AG04450 (cell line): Measurements from ENCODE around the gene CHMP4A. TPM values are rescaled to one million over a fixed set of nuclear protein-coding genes. Genes with fewer than 3 reads are reported as not detected.
A peak's percentile ranks its signal among the peaks of the same experiment; 100 is the strongest.

ENCODE experiments used
- CTCF ChIA-PET: fragments of 300-600, 350-600 bp; formaldehyde crosslinking; extraction: SDS; loops from one replicate; lab custom pipeline; 2022; ENCODE audit warnings: antibody characterized with exemption, inconsistent platforms; lab: Charles Lee
- POLR2A ChIA-PET: fragments of 350-600 bp; formaldehyde crosslinking; extraction: SDS; loops from one replicate; lab custom pipeline; 2021; ENCODE audit warnings: antibody characterized with exemption, inconsistent platforms; lab: Yijun Ruan, JAX
- DNase-seq: peaks from one replicate; pipeline ENCODE4 v3.0.0-alpha.2; 2011; ENCODE audit warnings: low read depth, low spot score
- H3K27ac ChIP-seq: one replicate; pipeline ENCODE4 v1.5.1; 2012; ENCODE audit warnings: low read depth, low read length, control low read depth
- H3K27me3 ChIP-seq: one replicate; pipeline ENCODE4 v1.6.0; 2012; ENCODE audit warnings: low read length; ENCODE audit not compliant: control insufficient read depth, insufficient read depth
- H3K4me3 ChIP-seq: 2 replicates; pipeline ENCODE4 v1.5.1; 2011; ENCODE audit warnings: mild to moderate bottlenecking, low read depth, low read length, control low read depth
- H3K9me3 ChIP-seq: 2 replicates; pipeline ENCODE4 v1.5.1; 2012; ENCODE audit warnings: low read length; ENCODE audit not compliant: control insufficient read depth, insufficient read depth
- CTCF ChIP-seq: IDR thresholded peaks from 2 replicates; pipeline ENCODE4 v1.5.1; 2011; ENCODE audit warnings: low read depth, low read length, control low read depth, inconsistent platforms
- polyA minus RNA-seq: library from RNA; depleted of rRNA, polyadenylated mRNA; stranded (reverse); fragments of >200 nt; gene quantifications from 2 replicates; pipeline ENCODE4 v1.2.3, GENCODE V29; 2011; rRNA and poly(A)+ RNA removed
- polyA plus RNA-seq: library from polyadenylated mRNA; depleted of rRNA; stranded (reverse); fragments of >200 nt; gene quantifications from 2 replicates; pipeline ENCODE4 v1.2.3, GENCODE V29; 2011; rRNA removed

Gene CHMP4A
- polyA plus RNA-seq (48.0 and 55.7 TPM in 2 replicates), polyA minus RNA-seq (7.6 and 10.6 TPM in 2 replicates)

GRCh38 chr14:24212924-24213865, at the start of gene CHMP4A:
Gene CHMP4A, minus strand, starts transcription at chr14:24213488. Its CDS starts 49 bp downstream, at chr14:24213439.
- DNase-seq = peak; percentile 95
- CTCF ChIA-PET = interaction anchor here (0.6 to 2.3 kb wide), 8 partner anchors 8 to 1144 kb away, joined by 3 to 9 read pairs (median 5); partner anchors contain the start of genes CIDEB and IRF9
- H3K27ac ChIP-seq = peak within 1 kb of the TSS; percentile 98
- no peaks in the 10 kb centered on the region for H3K27me3 ChIP-seq
- POLR2A ChIA-PET = interaction anchor here (0.5 to 2.1 kb wide), 16 partner anchors 11 to 99 kb away, joined by 3 to 12 read pairs (median 6); partner anchors contain the start of genes DCAF11, IPO4, IRF9 and NRL
- peak within 1 kb of the TSS; percentile 83 for H3K4me3 ChIP-seq
- no peaks in the 10 kb centered on the region; the same call in 1 of the 2 replicates for H3K9me3 ChIP-seq
- peak; percentile 33 for TF ChIP-seq CTCF

- no peak for DNase-seq
- H3K9me3 ChIP-seq = no peaks in the 10 kb centered on the region
- no peaks in the 10 kb centered on the region for H3K27me3 ChIP-seq
- H3K27ac ChIP-seq = no peak overlapping the region
- CTCF ChIA-PET = interaction anchor here (1.3 kb wide), 1 partner anchor 19 kb away, joined by 3 read pairs; the partner anchor contains the start of gene TINF2
- POLR2A ChIA-PET = interaction anchor here (1.3 kb wide), 1 partner anchor 9 kb away, joined by 4 read pairs; no protein-coding TSS in a partner anchor
- H3K4me3 ChIP-seq = no peak overlapping the region
- no peak for TF ChIP-seq CTCF
Measured at GRCh38 chr14:24261969-24262327, 48.7 kb upstream of the CHMP4A start.

- POLR2A ChIA-PET = interaction anchor here (1.3 kb wide), 1 partner anchor 10 kb away, joined by 4 read pairs; no protein-coding TSS in a partner anchor
- no peaks in the 10 kb centered on the region for H3K9me3 ChIP-seq
Measured at GRCh38 chr14:24261256-24261968, 48.1 kb upstream of the CHMP4A start.

GRCh38 chr14:24260780-24261157, 47.5 kb upstream of the CHMP4A start:
- H3K27ac ChIP-seq = no peak overlapping the region
- no peak for TF ChIP-seq CTCF
- ChIA-PET POLR2A (no interaction called here), CTCF (interaction anchor here (1.1 kb wide), 1 partner anchor 47 kb away, joined by 3 read pairs; the partner anchor contains the start of gene CIDEB)
- H3K27me3 ChIP-seq = no peaks in the 10 kb centered on the region
- no peaks in the 10 kb centered on the region for H3K9me3 ChIP-seq
- DNase-seq = no peak
- H3K4me3 ChIP-seq = no peak overlapping the region

More at GRCh38 chr14:24261256-24261968, 48.1 kb upstream of the CHMP4A start:
- CTCF ChIA-PET = interaction anchor here (1.1 to 1.3 kb wide), 2 partner anchors 19 to 46 kb away, joined by 3 read pairs; partner anchors contain the start of genes CIDEB and TINF2
- no peak overlapping the region for H3K27ac ChIP-seq
- no peak for DNase-seq
- no peaks in the 10 kb centered on the region for H3K27me3 ChIP-seq
- no peak for TF ChIP-seq CTCF
- H3K4me3 ChIP-seq = no peak overlapping the region
